Endothelial cell of umbilical vein (primary cell): Measurements from ENCODE around the gene CLIP2. TPM values are rescaled to one million over a fixed set of nuclear protein-coding genes. Genes with fewer than 3 reads are reported as not detected.

Experiments
- BruUV-seq: library from RNA; stranded (reverse); fragments of 400-500 nt; replicated peaks from 2 replicates; lab custom pipeline; 2021; lab: Mats Ljungman, UMichigan
- CTCF ChIA-PET: fragments of 300-600, 350-600 bp; sonication (Branson Sonifier 250); formaldehyde crosslinking; loops from one replicate; lab custom pipeline; 2021; ENCODE audit warnings: antibody characterized with exemption, inconsistent platforms; lab: Charles Lee
- POLR2A ChIA-PET: fragments of 300-600, 350-600 bp; sonication (Branson Sonifier 250); formaldehyde crosslinking; loops from one replicate; lab custom pipeline; 2021; ENCODE audit warnings: antibody characterized with exemption, inconsistent platforms; lab: Charles Lee
- DNase-seq: peaks from one replicate; pipeline ENCODE4 v3.0.0-alpha.2; 2011; ENCODE audit warnings: low read depth, low spot score
- FAIRE-seq: peaks from 2 replicates; lab custom pipeline; 2011; peaks lifted over from hg19 to GRCh38; lab: Jason Lieb, UNC
- H2AFZ ChIP-seq: 2 replicates; pipeline ENCODE4 v1.6.0; 2012; ENCODE audit warnings: low read depth, low read length, control low read depth, inconsistent platforms
- H3K27ac ChIP-seq: 2 replicates; pipeline ENCODE4 v1.5.1; 2011; ENCODE audit warnings: low read depth, mild to moderate bottlenecking, control low read depth, low read length, moderate library complexity; ENCODE audit not compliant: insufficient read depth
- H3K27me3 ChIP-seq, 2 experiments: 2 replicates each; pipeline versions ENCODE4 v1.6.0 to v1.6.1; 2011; ENCODE audit warnings: low read length in 2 of 2, mixed read lengths in 1 of 2; ENCODE audit not compliant: control insufficient read depth in 2 of 2, insufficient read depth in 2 of 2
- H3K36me3 ChIP-seq, 2 experiments: 2 replicates in 1 of 2; 3 replicates in 1 of 2; pipeline ENCODE4 v1.5.1; 2011; ENCODE audit warnings: low read length in 2 of 2, mild to moderate bottlenecking in 1 of 2, moderate library complexity in 1 of 2; ENCODE audit not compliant: control insufficient read depth in 2 of 2, insufficient read depth in 2 of 2; ENCODE audit errors: extremely low read depth in 1 of 2
- H3K4me1 ChIP-seq: 3 replicates; pipeline ENCODE4 v1.5.1; 2011; ENCODE audit warnings: mild to moderate bottlenecking, low read length; ENCODE audit not compliant: control insufficient read depth, insufficient read depth; ENCODE audit errors: extremely low read depth
- H3K4me2 ChIP-seq: 2 replicates; pipeline ENCODE4 v1.6.1; 2011; ENCODE audit warnings: low read length, control low read depth, mixed read lengths; ENCODE audit not compliant: insufficient read depth
- H3K4me3 ChIP-seq, 3 experiments: fragments of 200-600 bp in 1 of 3; sonication (generic), shearing (Covaris generic) in 1 of 3; replicated peaks in 1 of 3; 2 replicates each; pipeline ENCODE4 v1.5.1; 2011 to 2016; ENCODE audit warnings: control low read depth in 3 of 3, low read length in 3 of 3, mild to moderate bottlenecking in 2 of 3, inconsistent platforms in 1 of 3, low read depth in 1 of 3, moderate library complexity in 1 of 3; ENCODE audit not compliant: insufficient read depth in 1 of 3
- H3K79me2 ChIP-seq: 2 replicates; pipeline ENCODE4 v1.6.0; 2012; ENCODE audit warnings: low read length, inconsistent platforms; ENCODE audit not compliant: control insufficient read depth, insufficient read depth
- H3K9ac ChIP-seq: replicated peaks from 2 replicates; pipeline ENCODE3; 2011; ENCODE audit warnings: low read length, control low read depth; ENCODE audit not compliant: insufficient read depth; ENCODE audit errors: extremely low read depth
- H3K9me1 ChIP-seq: replicated peaks from 3 replicates; pipeline ENCODE4 v1.6.0; 2011; ENCODE audit warnings: mild to moderate bottlenecking, low read length; ENCODE audit not compliant: control insufficient read depth, insufficient read depth; ENCODE audit errors: extremely low read depth
- H3K9me3 ChIP-seq: replicated peaks from 2 replicates; pipeline ENCODE4 v1.5.1; 2012; ENCODE audit warnings: low read length, inconsistent platforms; ENCODE audit not compliant: control insufficient read depth, insufficient read depth
- H4K20me1 ChIP-seq: replicated peaks from 2 replicates; pipeline ENCODE3; 2011; ENCODE audit warnings: mild to moderate bottlenecking, low read length; ENCODE audit not compliant: control insufficient read depth, insufficient read depth; ENCODE audit errors: extremely low read depth
- EZH2 ChIP-seq: IDR thresholded peaks from 2 replicates; pipeline ENCODE4 v1.6.1; 2012; ENCODE audit warnings: borderline replicate concordance, low read depth, mild to moderate bottlenecking, moderate library complexity, low read length, inconsistent platforms; ENCODE audit not compliant: severe bottlenecking
- FOS ChIP-seq: IDR thresholded peaks from 2 replicates; pipeline ENCODE4 v1.6.1; 2011; ENCODE audit warnings: mild to moderate bottlenecking, low read length, moderate library complexity, borderline replicate concordance; ENCODE audit not compliant: insufficient read depth
- MAX ChIP-seq: IDR thresholded peaks from 2 replicates; pipeline ENCODE4 v1.6.1; 2011; ENCODE audit not compliant: insufficient read depth, insufficient read length
- MYC ChIP-seq: IDR thresholded peaks from one replicate; pipeline ENCODE4 v1.6.1; 2011; ENCODE audit warnings: mild to moderate bottlenecking, low read depth, low read length
- POLR2A ChIP-seq: IDR thresholded peaks from 2 replicates; pipeline ENCODE4 v1.6.1; 2012; ENCODE audit warnings: low read depth, mild to moderate bottlenecking, control low read depth, low read length
- dilution Hi-C: fragments of 300-500 bp; cut with MboI; formaldehyde crosslinking; loops from one replicate; pipeline ENCODE4 v1.15.0; 2019; ENCODE audit warnings: low sequenced_read_pairs; ENCODE audit not compliant: extremely low pct_ligation_motif_present
- intact Hi-C: fragments of 100-400 bp; cut with micrococcal nuclease; formaldehyde crosslinking; loops from one replicate; pipeline ENCODE4 v1.10.0; 2022
- polyA plus RNA-seq, 4 experiments: library from polyadenylated mRNA; depleted of rRNA in 3 of 4; stranded (reverse) in 3 of 4; unstranded in 1 of 4; fragments of >200 nt; gene quantifications; 2 replicates each; pipeline versions ENCODE4 v1.2.1 to v1.2.3, GENCODE V29; 2011 to 2012; ENCODE audit warnings: missing spikeins in 1 of 4
- total RNA-seq: library from RNA; stranded (reverse); gene quantifications from 2 replicates; pipeline ENCODE4 v1.2.3, GENCODE V29; 2021

CLIP2 gene
- total and polyA plus RNA-seq, 2 donors (not counting 3 experiments of a cell fraction or from before 2014, with no cell fraction given), result 8.3 to 37.1 TPM

- H2AFZ ChIP-seq, result no peak overlapping the region
- POLR2A ChIA-PET, result no interaction called here
- H3K79me2 ChIP-seq, result no peaks in the 10 kb centered on the region
- H3K27me3 ChIP-seq, result no peaks in the 10 kb centered on the region
- H3K9ac ChIP-seq, result no peak overlapping the region
- no TSS peak for BruUV-seq
- peaks cover 6% of the 10 kb centered on the region for H3K4me1 ChIP-seq
- H3K9me1 ChIP-seq, result no peaks in the 10 kb centered on the region
- H3K4me3 ChIP-seq, result no peak overlapping the region
- H3K27ac ChIP-seq, result no peak overlapping the region
- DNase-seq, result no peak
- H3K9me3 ChIP-seq, result no peaks in the 10 kb centered on the region
- peaks cover 0 to 26% of the 10 kb centered on the region in 2 experiments for H3K36me3 ChIP-seq
- no peak for TF ChIP-seq MAX
- TF ChIP-seq MYC, result no peak
- no peak for TF ChIP-seq EZH2
- no peak for TF ChIP-seq FOS
- TF ChIP-seq POLR2A, result no peak
- CTCF ChIA-PET, result interaction anchor here (5.6 kb wide), 1 partner anchor 192 kb away, joined by 405 read pairs; the partner anchor contains the start of gene LAT2
- no peaks in the 10 kb centered on the region for H4K20me1 ChIP-seq
- intact Hi-C loops, result no loop called here
- FAIRE-seq, result no peak
- dilution Hi-C loops, result no loop called here
- no peak overlapping the region for H3K4me2 ChIP-seq
These were observed 109.2 kb downstream of the CLIP2 start for GRCh38 chr7:74398426-74398825.

- intact Hi-C loops (no loop called here), dilution Hi-C loops (no loop called here)
- Histone ChIP-seq H3K27me3 (no peaks in the 10 kb centered on the region), H3K79me2 (no peaks in the 10 kb centered on the region), H3K9ac (no peak overlapping the region), H3K9me3 (no peaks in the 10 kb centered on the region), H3K4me1 (peaks cover 3% of the 10 kb centered on the region), H4K20me1 (no peaks in the 10 kb centered on the region), H3K27ac (no peak overlapping the region), H3K4me2 (no peak overlapping the region), H3K9me1 (no peaks in the 10 kb centered on the region), H3K36me3 (peaks cover 0 to 30% of the 10 kb centered on the region in 2 experiments), H2AFZ (no peak overlapping the region), H3K4me3 (no peak overlapping the region)
- no TSS peak for BruUV-seq
- TF ChIP-seq MYC (no peak), POLR2A (no peak)
- CTCF ChIA-PET, result interaction anchor here (5.6 kb wide), 1 partner anchor 192 kb away, joined by 405 read pairs; the partner anchor contains the start of gene LAT2
- POLR2A ChIA-PET, result no interaction called here
- no peak for DNase-seq
- FAIRE-seq, result no peak
These were observed 109.8 kb downstream of the CLIP2 start for GRCh38 chr7:74399006-74399405.
